Glutamatergic neuron (in vitro differentiated cells): ENCODE results near the gene ITPKB. TPM values are rescaled to one million over a fixed set of nuclear protein-coding genes. Genes with fewer than 3 reads are reported as not detected.

Experiments
- DNase-seq: peaks from one replicate; pipeline ENCODE4 v3.0.0; 2022
- H3K27ac Mint-ChIP-seq: one replicate; pipeline ENCODE4 v1.8.0; 2020; ENCODE audit warnings: mild to moderate bottlenecking, mixed read lengths, inconsistent platforms; ENCODE audit not compliant: unreplicated experiment
- H3K27me3 Mint-ChIP-seq: one replicate; pipeline ENCODE4 v1.8.0; 2020; ENCODE audit warnings: mild to moderate bottlenecking, moderate library complexity, mixed read lengths, inconsistent platforms; ENCODE audit not compliant: unreplicated experiment
- H3K36me3 Mint-ChIP-seq: one replicate; pipeline ENCODE4 v1.8.0; 2020; ENCODE audit warnings: mild to moderate bottlenecking, mixed read lengths, inconsistent platforms; ENCODE audit not compliant: unreplicated experiment
- H3K4me1 Mint-ChIP-seq: one replicate; pipeline ENCODE4 v1.8.0; 2020; ENCODE audit warnings: mild to moderate bottlenecking, low read depth, mixed read lengths, inconsistent platforms; ENCODE audit not compliant: unreplicated experiment
- H3K4me3 Mint-ChIP-seq: one replicate; pipeline ENCODE4 v1.8.0; 2020; ENCODE audit warnings: mild to moderate bottlenecking, mixed read lengths, inconsistent platforms; ENCODE audit not compliant: unreplicated experiment
- H3K9me3 Mint-ChIP-seq: one replicate; pipeline ENCODE4 v1.8.0; 2020; ENCODE audit warnings: mild to moderate bottlenecking, moderate library complexity, mixed read lengths, inconsistent platforms; ENCODE audit not compliant: unreplicated experiment
- CTCF ChIP-seq: fragments of 200-600 bp; sonication (generic); IDR thresholded peaks from one replicate; pipeline ENCODE4 v1.5.0; 2021; ENCODE audit not compliant: partially characterized antibody, unreplicated experiment
- total RNA-seq: library from RNA; stranded (reverse); fragmentation: NEBNext Ultra II Directional; extraction: Animal tissue kit (Norgen Biotek cat#: 25700); gene quantifications from one replicate; pipeline ENCODE4 v1.2.1, GENCODE V29; 2021; ENCODE audit not compliant: unreplicated experiment

ITPKB gene
- total RNA-seq, 1 donor from 2014 or later: 0.34 TPM

DNA sequence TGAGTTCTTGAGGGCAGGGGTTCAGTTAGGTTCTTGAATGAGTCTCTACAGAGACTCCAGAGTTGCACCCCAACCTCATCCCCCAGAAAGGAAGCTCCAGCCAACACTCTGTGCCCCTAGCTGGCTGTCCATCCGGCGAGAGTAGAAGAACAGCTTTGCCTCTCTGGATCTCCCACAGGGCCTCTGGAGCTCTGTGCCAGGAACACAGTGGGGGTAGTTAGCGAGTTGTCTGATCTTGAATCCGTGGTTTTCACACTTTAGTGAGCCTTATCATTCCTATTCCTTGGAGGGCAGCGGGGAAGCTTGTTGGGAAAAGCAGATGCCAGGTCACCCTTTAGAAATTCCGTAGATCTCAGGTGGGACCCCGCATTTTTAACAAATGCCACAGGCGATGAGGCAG, 145.5 kb downstream of the ITPKB start:
- H3K9me3 Mint-ChIP-seq: peaks cover 19% of the 10 kb centered on the region
- TF ChIP-seq CTCF: no peak
- peaks cover 20% of the 10 kb centered on the region for H3K27me3 Mint-ChIP-seq
- no peak overlapping the region for H3K27ac Mint-ChIP-seq
- H3K4me1 Mint-ChIP-seq: peaks cover 25% of the 10 kb centered on the region
- peaks cover 14% of the 10 kb centered on the region for H3K36me3 Mint-ChIP-seq
- no peak for DNase-seq
- no peak overlapping the region for H3K4me3 Mint-ChIP-seq

DNA sequence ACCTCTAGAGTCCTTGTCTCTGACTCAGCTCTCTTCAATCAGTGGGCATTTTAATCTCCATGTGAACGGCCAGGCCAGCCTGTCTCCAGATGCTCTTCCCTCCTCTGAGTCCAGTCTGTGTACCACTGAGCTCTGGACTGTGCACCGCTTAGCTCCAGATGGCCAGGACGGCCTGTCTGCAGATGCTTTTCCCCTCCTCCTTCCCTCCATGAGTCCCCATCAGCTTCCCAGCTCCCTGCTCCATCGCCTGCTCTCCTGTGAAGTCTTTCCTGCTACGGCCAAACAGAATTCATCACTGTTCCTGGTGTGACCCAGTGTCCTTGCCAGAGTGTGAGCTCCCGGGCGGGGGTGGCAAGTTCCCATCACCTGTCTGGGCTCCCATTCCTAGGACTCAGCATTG, 148.5 kb downstream of the ITPKB start:
- no peak for TF ChIP-seq CTCF
- peaks cover 26% of the 10 kb centered on the region for H3K4me1 Mint-ChIP-seq
- H3K4me3 Mint-ChIP-seq: peak overlapping the region; percentile 58
- peak overlapping the region; percentile 92 for H3K27ac Mint-ChIP-seq
- H3K27me3 Mint-ChIP-seq: peaks cover 17% of the 10 kb centered on the region
- peak; percentile 76 for DNase-seq
- peaks cover 19% of the 10 kb centered on the region for H3K9me3 Mint-ChIP-seq
- peaks cover 12% of the 10 kb centered on the region for H3K36me3 Mint-ChIP-seq

DNA sequence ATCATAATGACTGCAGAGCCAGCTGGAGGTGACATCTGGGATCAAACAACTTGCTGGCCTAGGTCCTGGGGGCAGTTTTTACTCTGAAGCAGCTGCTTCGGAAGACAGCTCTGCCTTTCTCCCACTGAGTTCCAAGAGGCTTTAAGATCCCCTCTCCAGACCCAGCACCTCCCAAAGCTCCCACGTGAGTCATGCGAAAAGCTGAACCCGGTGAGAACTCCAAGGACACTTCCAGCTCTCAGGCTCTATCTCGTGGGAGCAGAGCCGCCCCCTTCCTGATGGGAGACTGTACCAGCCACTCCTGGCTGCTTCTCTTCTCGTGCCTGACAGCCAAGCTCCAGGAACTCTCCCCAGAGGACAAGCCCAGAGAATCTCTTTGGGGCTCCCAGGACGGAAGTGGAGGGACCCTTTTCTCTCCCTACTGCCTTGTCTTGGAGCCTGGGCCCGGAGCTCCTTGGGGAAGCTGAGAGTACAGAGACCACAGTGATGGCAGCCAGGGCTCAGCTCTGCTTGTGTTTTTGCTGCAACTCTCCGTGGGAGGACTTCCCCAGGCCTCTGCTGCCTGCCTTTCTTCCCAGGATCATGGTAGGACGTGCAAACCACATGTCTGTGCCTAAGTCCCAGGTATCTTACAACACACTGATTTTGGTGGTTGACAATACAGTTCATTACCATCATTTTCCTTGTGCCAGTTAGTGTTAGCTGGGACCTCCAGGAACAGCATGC, 149.9 kb downstream of the ITPKB start:
- H3K27ac Mint-ChIP-seq: no peak overlapping the region
- no peak overlapping the region for H3K4me3 Mint-ChIP-seq
- H3K36me3 Mint-ChIP-seq: peaks cover 4% of the 10 kb centered on the region

GRCh38 chr1:226588484-226588883, 150.6 kb downstream of the ITPKB start:
- no peak for TF ChIP-seq CTCF
- Mint-ChIP-seq H3K4me1 (peaks cover 31% of the 10 kb centered on the region), H3K27ac (no peak overlapping the region), H3K4me3 (no peak overlapping the region), H3K9me3 (peaks cover 15% of the 10 kb centered on the region), H3K36me3 (no peaks in the 10 kb centered on the region), H3K27me3 (peaks cover 14% of the 10 kb centered on the region)
- DNase-seq: no peak

More for the DNA sequence above, 149.9 kb downstream of the ITPKB start:
- H3K9me3 Mint-ChIP-seq: peaks cover 17% of the 10 kb centered on the region
- H3K27me3 Mint-ChIP-seq: peaks cover 17% of the 10 kb centered on the region
- no peak for TF ChIP-seq CTCF
- no peak for DNase-seq
- H3K4me1 Mint-ChIP-seq: peaks cover 26% of the 10 kb centered on the region

- Mint-ChIP-seq H3K4me3 (no peak overlapping the region), H3K27ac (no peak overlapping the region)
- no peak for TF ChIP-seq CTCF
These were observed 152.2 kb downstream of the ITPKB start for GRCh38 chr1:226586650-226587422.

More at GRCh38 chr1:226586650-226587422, 152.2 kb downstream of the ITPKB start:
- Mint-ChIP-seq H3K36me3 (no peaks in the 10 kb centered on the region), H3K9me3 (peaks cover 15% of the 10 kb centered on the region), H3K27me3 (peaks cover 10% of the 10 kb centered on the region), H3K4me1 (peaks cover 34% of the 10 kb centered on the region)
- DNase-seq: no peak
